ENCODE measurements around the gene NRXN2. TPM values are rescaled to one million over a fixed set of nuclear protein-coding genes. Genes with fewer than 3 reads are reported as not detected.

Gene NRXN2
- total RNA-seq, 1 experiment from 2014 or later: 0.15 TPM

GRCh38 chr11:64711956-64712362 lies 11.0 kb downstream of the NRXN2 start:
- CTCF ChIA-PET: no interaction called here
- POLR2A ChIA-PET: no interaction called here
- in situ Hi-C loops (cut with HindIII; ENCODE audit: low pct_unique_long_range_greater_than_20kb, low sequenced_read_pairs): no loop called here
- no TSS peak for BruUV-seq (replicated peaks)
- no peak overlapping the region for H3K27ac ChIP-seq (ENCODE audit: low read length)
- peaks cover 4% of the 10 kb centered on the region for H3K27me3 ChIP-seq (ENCODE audit: control insufficient read depth, insufficient read depth, low read length)
- intact Hi-C loops (cut with micrococcal nuclease; ENCODE audit: unreplicated experiment): no loop called here
- H3K4me1 ChIP-seq (ENCODE audit: control insufficient read depth, insufficient read depth, low read length): peaks cover 10% of the 10 kb centered on the region; the same call in 1 of the 2 replicates
- no peak overlapping the region for H3K4me3 ChIP-seq (ENCODE audit: low read depth in 2 of 2, low read length in 2 of 2)
- no peak for ATAC-seq
- no peak for TF ChIP-seq POLR2AphosphoS5 (IDR thresholded peaks at IDR 0.05; ENCODE audit: low read depth, low read length)
- no peak for TF ChIP-seq TCF7L2 (IDR thresholded peaks at IDR 0.05; ENCODE audit: low read depth, low read length)
- no peak for TF ChIP-seq SIN3A (IDR thresholded peaks at IDR 0.05; ENCODE audit: borderline replicate concordance, insufficient read depth, low read depth, low read length)
- TF ChIP-seq REST (IDR thresholded peaks at IDR 0.05; ENCODE audit: insufficient read depth in 1 of 2, low read depth in 2 of 2, low read length in 1 of 2): no peak
- no peak for TF ChIP-seq CTCF (IDR thresholded peaks at IDR 0.05)
- H3K9me3 ChIP-seq (ENCODE audit: control insufficient read depth, insufficient read depth, low read depth, low read length): no peaks in the 10 kb centered on the region
- H3K36me3 ChIP-seq (ENCODE audit: control insufficient read depth, insufficient read depth, low read length): no peaks in the 10 kb centered on the region
- DNase-seq (ENCODE audit: low read depth, low spot score): no peak

GRCh38 chr11:64711138-64711955 lies 11.7 kb downstream of the NRXN2 start:
- in situ Hi-C loops (cut with HindIII; ENCODE audit: low pct_unique_long_range_greater_than_20kb, low sequenced_read_pairs): no loop called here
- DNase-seq (ENCODE audit: low read depth, low spot score) (no peak), ATAC-seq (no peak)
- H3K36me3 ChIP-seq (ENCODE audit: control insufficient read depth, insufficient read depth, low read length): no peaks in the 10 kb centered on the region
- H3K9me3 ChIP-seq (ENCODE audit: control insufficient read depth, insufficient read depth, low read depth, low read length): no peaks in the 10 kb centered on the region
- ChIA-PET POLR2A (no interaction called here), CTCF (interaction anchor here (0.7 kb wide), 1 partner anchor 181 kb away, joined by 6 read pairs; no protein-coding TSS in a partner anchor)
- no peak overlapping the region for H3K4me3 ChIP-seq (ENCODE audit: low read depth in 2 of 2, low read length in 2 of 2)
- H3K27me3 ChIP-seq (ENCODE audit: control insufficient read depth, insufficient read depth, low read length): peaks cover 4% of the 10 kb centered on the region
- peaks cover 10% of the 10 kb centered on the region; the same call in 1 of the 2 replicates for H3K4me1 ChIP-seq (ENCODE audit: control insufficient read depth, insufficient read depth, low read length)
- no peak for TF ChIP-seq CTCF (IDR thresholded peaks at IDR 0.05)
- no peak for TF ChIP-seq POLR2AphosphoS5 (IDR thresholded peaks at IDR 0.05; ENCODE audit: low read depth, low read length)
- TF ChIP-seq SIN3A (IDR thresholded peaks at IDR 0.05; ENCODE audit: borderline replicate concordance, insufficient read depth, low read depth, low read length): no peak
- no peak for TF ChIP-seq TCF7L2 (IDR thresholded peaks at IDR 0.05; ENCODE audit: low read depth, low read length)
- TF ChIP-seq REST (IDR thresholded peaks at IDR 0.05; ENCODE audit: insufficient read depth in 1 of 2, low read depth in 2 of 2, low read length in 1 of 2): no peak
- H3K27ac ChIP-seq (ENCODE audit: low read length): no peak overlapping the region
- BruUV-seq (replicated peaks): no TSS peak
- intact Hi-C loops (cut with micrococcal nuclease; ENCODE audit: unreplicated experiment): no loop called here
